HG03460 (cell line): ENCODE measurements around the gene RFT1.

Source experiments
- ATAC-seq: cut with Tn5 transposase; IDR thresholded peaks from one replicate; pipeline ENCODE4 v1.9.1; 2021; ENCODE audit not compliant: unreplicated experiment

Gene RFT1

GRCh38 chr3:53038679-53039375 is 91.4 kb downstream of the RFT1 start:
- ATAC-seq = no peak
